Heart left ventricle (tissue), 13 donors: ENCODE measurements around the gene IPO8.

Source experiments
- CTCF ChIP-seq, 12 donors: fragments of 200-600 bp; sonication (generic) in 4 of 12; IDR thresholded peaks; one replicate each; pipeline versions ENCODE4 v1.5.0 to v1.8.0; 2018 to 2022; ENCODE audit warnings: antibody characterized with exemption in 12 of 12, mild to moderate bottlenecking in 5 of 12
- POLR2A ChIP-seq, 2 donors: fragments of 450-650 bp; IDR thresholded peaks; one replicate each; pipeline ENCODE4 v1.6.1; 2017; ENCODE audit warnings: antibody characterized with exemption in 2 of 2, mild to moderate bottlenecking in 2 of 2, moderate library complexity in 2 of 2
- donor health status: ischemic (EF 13 %, LVEDD 7.1; RV severe dilation, severe dysfunction).
- donor health status: DM: no; HTN: yes; CAD: no.
- donor health status: DM: no; HTN: no; CAD: no.
- donor health status: ischemic (EF 25% LVEDD 6.9; RV normal size, moderate dysfunction).
- donor health status: ischemic (EF 25% LVEDD 5.7; RV mildly dilated, moderate dysfunction).
- donor health status: ischemic (EF 35%, LVEDD 5.7; RV mildly dilated, moderate dysfunction).
- donor health status: nonischemic (EF 11% LVEDD 7.7; RV severe dilation, severe dysfunction).
- donor health status: DM: yes; HTN: yes; CAD: no.
- donor health status: PGD.
- donor health status: ischemic (EF 29% LVEDD 5.4; RV normal size, mild dysfunction).
- donor health status: nonischemic (EF 23%, LVEDD 6.1; RV moderate dilation, normal function).

DNA sequence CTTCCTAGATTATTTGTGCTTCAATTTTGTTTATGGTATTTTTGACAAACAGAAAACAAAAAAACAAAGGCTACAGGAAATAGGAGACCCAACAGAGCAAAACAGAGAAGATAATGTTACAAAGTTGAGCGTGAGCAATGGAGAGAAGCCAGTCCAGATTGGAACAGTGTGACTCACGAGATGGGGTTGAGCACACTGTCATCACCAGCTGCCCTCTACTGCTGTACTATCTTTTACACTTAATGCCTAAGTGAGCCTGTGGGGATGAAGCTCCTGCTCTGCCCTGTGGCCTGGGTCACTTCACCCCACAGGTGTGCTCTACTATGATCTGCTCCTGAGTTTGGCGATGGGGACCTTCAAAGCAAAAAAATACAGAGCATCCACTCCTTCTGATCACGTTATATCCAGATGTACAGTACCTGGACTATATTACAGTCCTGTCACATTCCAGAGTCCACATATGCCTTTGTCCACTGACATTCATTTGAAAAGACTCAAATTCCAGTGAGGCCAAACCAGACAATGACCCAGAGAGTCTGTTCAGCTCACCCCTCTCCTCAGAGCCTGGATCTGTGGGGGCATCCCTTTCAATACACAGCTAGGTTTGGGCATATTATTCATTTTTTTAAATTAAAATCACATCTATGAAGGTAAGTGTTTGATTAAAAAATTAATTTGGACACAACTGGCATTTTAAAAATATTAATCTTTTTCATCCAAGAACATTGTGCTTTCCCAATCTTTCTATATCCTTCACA, 4.4 kb downstream of the IPO8 start:
- TF ChIP-seq CTCF (IDR thresholded peaks at IDR 0.05) (no peak), POLR2A (IDR thresholded peaks at IDR 0.05) (no peak)
